SK-N-SH treated with all-trans-retinoic acid at 6 μM for 48 hours (cell line): ENCODE results near the gene ALDH1L2.

Experiments
- ATAC-seq: fragments of 200-7000 bp; cut with Tn5 transposase; 3 replicates; pipeline ENCODE4 v1.9.1; 2020; ENCODE audit warnings: mild to moderate bottlenecking, moderate library complexity
- ARNTL ChIP-seq: fragments of 450-650 bp; formaldehyde crosslinking; IDR thresholded peaks from 2 replicates; pipeline ENCODE4 v1.5.0; 2020; ENCODE audit warnings: low read depth, mild to moderate bottlenecking, moderate library complexity, borderline replicate concordance
- BACH2 ChIP-seq: fragments of 250-450 bp; sonication (Bioruptor Pico); IDR thresholded peaks from 2 replicates; pipeline ENCODE4 v1.9.0; 2021; ENCODE audit warnings: mild to moderate bottlenecking, borderline replicate concordance
- CSDC2 ChIP-seq: fragments of 250-450 bp; sonication (Bioruptor Pico); IDR thresholded peaks from 2 replicates; pipeline ENCODE4 v1.5.0; 2020; ENCODE audit warnings: mild to moderate bottlenecking, moderate library complexity
- ESRRG ChIP-seq: fragments of 250-450 bp; sonication (Bioruptor Pico); IDR thresholded peaks from 2 replicates; pipeline ENCODE4 v1.6.1; 2021; ENCODE audit warnings: mild to moderate bottlenecking
- ISL1 ChIP-seq: fragments of 250-450 bp; sonication (Bioruptor Pico); IDR thresholded peaks from 2 replicates; pipeline ENCODE4 v2.1.2; 2022; ENCODE audit warnings: mild to moderate bottlenecking, moderate library complexity
- PPARA ChIP-seq: fragments of 250-450 bp; sonication (Bioruptor Pico); IDR thresholded peaks from 2 replicates; pipeline ENCODE4 v1.5.0; 2020; ENCODE audit warnings: mild to moderate bottlenecking, borderline replicate concordance
- SNAI2 ChIP-seq: fragments of 250-450 bp; sonication (Bioruptor Pico); IDR thresholded peaks from 2 replicates; pipeline ENCODE4 v1.5.0; 2020; ENCODE audit warnings: mild to moderate bottlenecking, moderate library complexity
- TOX ChIP-seq: fragments of 250-450 bp; sonication (Bioruptor Pico); IDR thresholded peaks from 2 replicates; pipeline ENCODE4 v1.8.0; 2021; ENCODE audit warnings: mild to moderate bottlenecking, moderate library complexity, borderline replicate concordance
- ZC3H10 ChIP-seq: fragments of 250-450 bp; sonication (Bioruptor Pico); IDR thresholded peaks from 2 replicates; pipeline ENCODE4 v1.5.1; 2021; ENCODE audit warnings: mild to moderate bottlenecking, moderate library complexity
- ZFP3 ChIP-seq: fragments of 250-450 bp; sonication (Bioruptor Pico); IDR thresholded peaks from 2 replicates; pipeline ENCODE4 v1.5.0; 2020; ENCODE audit warnings: mild to moderate bottlenecking, moderate library complexity
- ZFP30 ChIP-seq: fragments of 450-650 bp; formaldehyde crosslinking; IDR thresholded peaks from 2 replicates; pipeline ENCODE4 v1.5.0; 2022; ENCODE audit warnings: mild to moderate bottlenecking, moderate library complexity
- ZNF565 ChIP-seq: fragments of 450-650 bp; formaldehyde crosslinking; conservative IDR thresholded peaks from 2 replicates; pipeline ENCODE4 v1.5.0; 2020; ENCODE audit warnings: low read depth, mild to moderate bottlenecking, moderate library complexity
- ZNF70 ChIP-seq: fragments of 450-650 bp; formaldehyde crosslinking; IDR thresholded peaks from 2 replicates; pipeline ENCODE4 v1.5.0; 2020; ENCODE audit warnings: mild to moderate bottlenecking, moderate library complexity
- TF ChIP-seq, protein P1 (sequence below): fragments of 250-450 bp; sonication (Bioruptor Pico); IDR thresholded peaks from 2 replicates; pipeline ENCODE4 v1.5.0; 2020; ENCODE audit warnings: mild to moderate bottlenecking, moderate library complexity
- TF ChIP-seq, protein P2 (sequence below): fragments of 250-450 bp; sonication (Bioruptor Pico); IDR thresholded peaks from 2 replicates; pipeline ENCODE4 v1.8.0; 2021; ENCODE audit warnings: low read depth, mild to moderate bottlenecking, moderate library complexity, borderline replicate concordance
- TF ChIP-seq, protein P3 (sequence below): fragments of 250-450 bp; sonication (Bioruptor Pico); IDR thresholded peaks from 2 replicates; pipeline ENCODE4 v1.8.0; 2020; ENCODE audit warnings: mild to moderate bottlenecking, moderate library complexity, borderline replicate concordance
- TF ChIP-seq, protein P4 (sequence below): fragments of 250-450 bp; sonication (Bioruptor Pico); IDR thresholded peaks from 2 replicates; pipeline ENCODE4 v1.5.1; 2020; ENCODE audit warnings: low read depth, mild to moderate bottlenecking, moderate library complexity
- TF ChIP-seq, protein P5 (sequence below): fragments of 250-450 bp; sonication (Bioruptor Pico); IDR thresholded peaks from 2 replicates; pipeline ENCODE4 v1.5.1; 2021; ENCODE audit warnings: mild to moderate bottlenecking, moderate library complexity

The ALDH1L2 gene

DNA sequence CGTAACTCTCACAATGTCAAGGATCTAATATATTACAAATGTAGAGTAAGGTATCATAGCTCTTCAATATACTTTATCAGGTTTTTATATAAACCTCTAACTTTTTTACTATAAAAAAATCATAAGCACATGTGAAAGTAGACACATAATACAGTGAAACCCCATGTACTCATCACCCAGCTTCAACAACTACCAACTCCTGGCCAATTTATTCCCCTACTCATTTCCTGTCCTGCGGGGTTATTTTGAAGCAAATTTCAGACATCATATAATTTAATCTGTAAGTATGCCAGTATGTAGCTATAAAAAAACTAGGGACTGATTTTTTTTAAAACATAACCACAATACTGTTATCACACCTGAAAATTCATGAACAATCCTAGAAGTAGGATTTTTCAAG, 50.4 kb downstream of the ALDH1L2 start (continued):
- TF ChIP-seq, protein P1, sequence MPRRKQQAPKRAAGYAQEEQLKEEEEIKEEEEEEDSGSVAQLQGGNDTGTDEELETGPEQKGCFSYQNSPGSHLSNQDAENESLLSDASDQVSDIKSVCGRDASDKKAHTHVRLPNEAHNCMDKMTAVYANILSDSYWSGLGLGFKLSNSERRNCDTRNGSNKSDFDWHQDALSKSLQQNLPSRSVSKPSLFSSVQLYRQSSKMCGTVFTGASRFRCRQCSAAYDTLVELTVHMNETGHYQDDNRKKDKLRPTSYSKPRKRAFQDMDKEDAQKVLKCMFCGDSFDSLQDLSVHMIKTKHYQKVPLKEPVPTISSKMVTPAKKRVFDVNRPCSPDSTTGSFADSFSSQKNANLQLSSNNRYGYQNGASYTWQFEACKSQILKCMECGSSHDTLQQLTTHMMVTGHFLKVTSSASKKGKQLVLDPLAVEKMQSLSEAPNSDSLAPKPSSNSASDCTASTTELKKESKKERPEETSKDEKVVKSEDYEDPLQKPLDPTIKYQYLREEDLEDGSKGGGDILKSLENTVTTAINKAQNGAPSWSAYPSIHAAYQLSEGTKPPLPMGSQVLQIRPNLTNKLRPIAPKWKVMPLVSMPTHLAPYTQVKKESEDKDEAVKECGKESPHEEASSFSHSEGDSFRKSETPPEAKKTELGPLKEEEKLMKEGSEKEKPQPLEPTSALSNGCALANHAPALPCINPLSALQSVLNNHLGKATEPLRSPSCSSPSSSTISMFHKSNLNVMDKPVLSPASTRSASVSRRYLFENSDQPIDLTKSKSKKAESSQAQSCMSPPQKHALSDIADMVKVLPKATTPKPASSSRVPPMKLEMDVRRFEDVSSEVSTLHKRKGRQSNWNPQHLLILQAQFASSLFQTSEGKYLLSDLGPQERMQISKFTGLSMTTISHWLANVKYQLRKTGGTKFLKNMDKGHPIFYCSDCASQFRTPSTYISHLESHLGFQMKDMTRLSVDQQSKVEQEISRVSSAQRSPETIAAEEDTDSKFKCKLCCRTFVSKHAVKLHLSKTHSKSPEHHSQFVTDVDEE: no peak
- TF ChIP-seq, all 23 proteins: peak for 0

DNA sequence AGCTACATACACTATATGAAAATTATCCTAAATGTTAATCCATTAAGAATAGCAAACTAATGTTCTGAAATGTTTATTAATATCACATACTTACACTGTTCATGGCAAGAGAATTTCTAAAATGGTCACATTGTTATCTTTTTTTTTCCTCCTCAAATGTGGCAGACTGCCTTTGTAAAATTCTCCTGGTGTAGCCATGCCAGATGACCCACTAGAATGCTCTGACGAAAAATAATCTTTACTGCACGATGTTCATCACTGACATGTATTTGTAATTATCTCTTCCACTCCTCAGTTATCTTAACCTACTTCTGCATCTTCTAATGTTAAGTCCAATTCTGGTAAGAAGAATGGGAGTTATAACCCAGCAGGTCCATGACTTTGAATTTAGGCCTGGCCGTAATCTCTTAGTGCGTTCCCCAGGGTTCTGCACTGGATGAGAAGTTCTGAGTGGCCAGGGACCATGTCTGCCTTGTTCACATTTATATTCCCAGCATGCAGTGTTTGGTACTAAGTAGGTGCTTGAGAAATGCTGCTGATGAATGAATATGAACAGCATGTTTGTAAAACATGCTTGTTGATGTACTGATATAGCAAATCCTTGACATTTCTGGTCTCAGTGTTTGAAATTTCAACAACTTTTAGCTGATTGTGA, 51.4 kb downstream of the ALDH1L2 start:
- no peak for ATAC-seq
- TF ChIP-seq TOX: no peak
- TF ChIP-seq ZNF565 (CRISPR knock-in tag): no peak
- TF ChIP-seq SNAI2 (CRISPR knock-in tag): no peak
- TF ChIP-seq ZC3H10: no peak
- TF ChIP-seq, protein P2, sequence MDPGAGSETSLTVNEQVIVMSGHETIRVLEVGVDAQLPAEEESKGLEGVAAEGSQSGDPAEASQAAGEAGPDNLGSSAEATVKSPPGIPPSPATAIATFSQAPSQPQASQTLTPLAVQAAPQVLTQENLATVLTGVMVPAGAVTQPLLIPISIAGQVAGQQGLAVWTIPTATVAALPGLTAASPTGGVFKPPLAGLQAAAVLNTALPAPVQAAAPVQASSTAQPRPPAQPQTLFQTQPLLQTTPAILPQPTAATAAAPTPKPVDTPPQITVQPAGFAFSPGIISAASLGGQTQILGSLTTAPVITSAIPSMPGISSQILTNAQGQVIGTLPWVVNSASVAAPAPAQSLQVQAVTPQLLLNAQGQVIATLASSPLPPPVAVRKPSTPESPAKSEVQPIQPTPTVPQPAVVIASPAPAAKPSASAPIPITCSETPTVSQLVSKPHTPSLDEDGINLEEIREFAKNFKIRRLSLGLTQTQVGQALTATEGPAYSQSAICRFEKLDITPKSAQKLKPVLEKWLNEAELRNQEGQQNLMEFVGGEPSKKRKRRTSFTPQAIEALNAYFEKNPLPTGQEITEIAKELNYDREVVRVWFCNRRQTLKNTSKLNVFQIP: no peak
- TF ChIP-seq, protein P3, sequence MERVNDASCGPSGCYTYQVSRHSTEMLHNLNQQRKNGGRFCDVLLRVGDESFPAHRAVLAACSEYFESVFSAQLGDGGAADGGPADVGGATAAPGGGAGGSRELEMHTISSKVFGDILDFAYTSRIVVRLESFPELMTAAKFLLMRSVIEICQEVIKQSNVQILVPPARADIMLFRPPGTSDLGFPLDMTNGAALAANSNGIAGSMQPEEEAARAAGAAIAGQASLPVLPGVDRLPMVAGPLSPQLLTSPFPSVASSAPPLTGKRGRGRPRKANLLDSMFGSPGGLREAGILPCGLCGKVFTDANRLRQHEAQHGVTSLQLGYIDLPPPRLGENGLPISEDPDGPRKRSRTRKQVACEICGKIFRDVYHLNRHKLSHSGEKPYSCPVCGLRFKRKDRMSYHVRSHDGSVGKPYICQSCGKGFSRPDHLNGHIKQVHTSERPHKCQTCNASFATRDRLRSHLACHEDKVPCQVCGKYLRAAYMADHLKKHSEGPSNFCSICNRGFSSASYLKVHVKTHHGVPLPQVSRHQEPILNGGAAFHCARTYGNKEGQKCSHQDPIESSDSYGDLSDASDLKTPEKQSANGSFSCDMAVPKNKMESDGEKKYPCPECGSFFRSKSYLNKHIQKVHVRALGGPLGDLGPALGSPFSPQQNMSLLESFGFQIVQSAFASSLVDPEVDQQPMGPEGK: no peak
- no peak for TF ChIP-seq ISL1 (CRISPR knock-in tag)
- TF ChIP-seq, protein P1: no peak
- TF ChIP-seq ZFP3 (CRISPR knock-in tag): no peak
- no peak for TF ChIP-seq ZNF70 (CRISPR knock-in tag)
- TF ChIP-seq, protein P4, sequence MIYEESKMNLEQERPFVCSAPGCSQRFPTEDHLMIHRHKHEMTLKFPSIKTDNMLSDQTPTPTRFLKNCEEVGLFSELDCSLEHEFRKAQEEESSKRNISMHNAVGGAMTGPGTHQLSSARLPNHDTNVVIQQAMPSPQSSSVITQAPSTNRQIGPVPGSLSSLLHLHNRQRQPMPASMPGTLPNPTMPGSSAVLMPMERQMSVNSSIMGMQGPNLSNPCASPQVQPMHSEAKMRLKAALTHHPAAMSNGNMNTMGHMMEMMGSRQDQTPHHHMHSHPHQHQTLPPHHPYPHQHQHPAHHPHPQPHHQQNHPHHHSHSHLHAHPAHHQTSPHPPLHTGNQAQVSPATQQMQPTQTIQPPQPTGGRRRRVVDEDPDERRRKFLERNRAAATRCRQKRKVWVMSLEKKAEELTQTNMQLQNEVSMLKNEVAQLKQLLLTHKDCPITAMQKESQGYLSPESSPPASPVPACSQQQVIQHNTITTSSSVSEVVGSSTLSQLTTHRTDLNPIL (CRISPR knock-in tag): no peak
- TF ChIP-seq ESRRG (CRISPR knock-in tag): no peak
- no peak for TF ChIP-seq PPARA
- TF ChIP-seq CSDC2 (CRISPR knock-in tag): no peak
- TF ChIP-seq ARNTL (CRISPR knock-in tag): no peak
- TF ChIP-seq, all 23 proteins: peak for 0

DNA sequence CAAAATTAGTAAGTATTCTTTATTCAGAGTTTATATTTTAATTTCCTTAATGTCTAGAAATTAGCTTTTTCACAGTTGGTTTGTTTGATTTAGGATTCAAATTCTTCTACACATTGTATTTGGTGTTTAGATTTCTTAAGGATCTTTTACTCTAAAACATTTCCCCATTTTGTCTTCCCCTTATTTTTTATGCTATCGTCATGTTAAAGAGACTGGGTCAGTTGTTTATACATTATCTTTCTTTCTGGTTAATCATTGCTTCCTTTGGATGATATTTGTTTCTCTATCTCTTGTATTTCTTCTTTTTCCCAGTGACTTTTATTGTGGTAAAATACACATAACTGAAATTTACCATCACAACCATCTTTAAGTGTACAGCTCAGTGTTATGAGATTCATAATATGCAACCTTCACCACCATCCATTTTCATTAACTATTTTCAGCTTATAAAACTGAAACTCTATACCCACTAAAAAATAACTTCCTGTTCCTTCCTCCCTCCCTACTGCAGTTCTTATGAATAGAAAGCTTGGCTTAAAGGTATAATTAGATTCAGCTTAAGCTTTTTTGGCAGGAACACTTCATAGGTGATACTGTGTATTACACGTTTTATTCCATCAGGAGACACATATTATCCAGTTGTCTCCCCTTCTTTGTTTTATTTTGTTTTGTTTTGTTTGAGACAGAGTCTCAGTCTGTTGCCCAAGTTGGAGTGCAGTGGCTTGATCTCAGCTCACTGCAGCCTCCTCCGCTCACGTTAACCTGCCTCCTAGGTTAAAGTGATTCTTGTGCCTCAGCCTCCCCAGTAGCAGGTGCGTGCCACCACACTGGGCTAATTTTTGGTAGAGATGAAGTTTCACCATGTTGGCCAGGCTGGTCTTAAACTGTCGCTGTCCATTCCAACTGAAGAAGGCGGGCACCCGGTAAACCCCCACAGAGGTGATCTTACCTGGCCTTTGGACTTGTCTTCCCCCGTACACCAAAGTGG, 53.1 kb downstream of the ALDH1L2 start:
- no peak; the same call in 2 of the 3 replicates for ATAC-seq
- TF ChIP-seq, protein P5, sequence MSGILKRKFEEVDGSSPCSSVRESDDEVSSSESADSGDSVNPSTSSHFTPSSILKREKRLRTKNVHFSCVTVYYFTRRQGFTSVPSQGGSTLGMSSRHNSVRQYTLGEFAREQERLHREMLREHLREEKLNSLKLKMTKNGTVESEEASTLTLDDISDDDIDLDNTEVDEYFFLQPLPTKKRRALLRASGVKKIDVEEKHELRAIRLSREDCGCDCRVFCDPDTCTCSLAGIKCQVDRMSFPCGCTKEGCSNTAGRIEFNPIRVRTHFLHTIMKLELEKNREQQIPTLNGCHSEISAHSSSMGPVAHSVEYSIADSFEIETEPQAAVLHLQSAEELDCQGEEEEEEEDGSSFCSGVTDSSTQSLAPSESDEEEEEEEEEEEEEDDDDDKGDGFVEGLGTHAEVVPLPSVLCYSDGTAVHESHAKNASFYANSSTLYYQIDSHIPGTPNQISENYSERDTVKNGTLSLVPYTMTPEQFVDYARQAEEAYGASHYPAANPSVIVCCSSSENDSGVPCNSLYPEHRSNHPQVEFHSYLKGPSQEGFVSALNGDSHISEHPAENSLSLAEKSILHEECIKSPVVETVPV: no peak
- no peak for TF ChIP-seq BACH2 (CRISPR knock-in tag)
- no peak for TF ChIP-seq ZC3H10
- no peak for TF ChIP-seq ZFP30
